ENCODE results near the gene GMCL2.

DNA sequence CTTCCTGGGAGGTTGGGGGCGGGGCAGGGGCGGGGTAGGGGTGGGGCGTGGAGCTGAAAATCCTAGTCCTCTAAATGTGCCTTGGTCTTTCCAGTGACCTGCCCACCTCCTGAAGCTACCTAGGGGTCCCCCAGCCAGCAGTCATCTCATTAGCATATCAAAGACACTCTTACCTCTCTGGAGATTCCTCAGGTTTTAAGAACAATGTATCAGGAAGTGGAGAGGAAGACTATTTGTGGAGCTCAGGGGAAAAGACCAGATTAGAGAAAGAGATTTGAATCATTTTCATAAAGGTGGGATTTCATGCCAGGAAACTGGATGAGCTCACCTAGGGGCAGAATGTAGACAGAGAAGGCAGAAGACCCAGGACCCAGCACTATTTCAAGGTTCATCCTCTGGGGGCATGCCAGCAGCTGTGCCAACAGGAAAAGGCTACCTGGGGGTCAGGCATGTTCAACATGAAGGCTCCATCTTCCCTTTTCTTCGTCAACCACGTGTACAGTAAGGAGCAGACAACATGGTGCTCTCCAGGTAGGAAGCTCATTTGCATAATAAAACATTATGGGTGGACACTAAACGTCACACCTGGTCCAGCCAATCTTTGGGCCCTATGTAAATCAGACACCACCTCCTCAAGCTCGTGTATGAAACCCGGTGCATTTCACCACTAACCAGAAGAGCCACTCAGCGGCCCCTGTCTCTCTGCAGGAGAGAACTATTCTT is 6.9 kb downstream of the GMCL2 start:
- TF ChIP-seq POLR2A (IDR thresholded peaks at IDR 0.05): no peak
- TF ChIP-seq, protein P1, sequence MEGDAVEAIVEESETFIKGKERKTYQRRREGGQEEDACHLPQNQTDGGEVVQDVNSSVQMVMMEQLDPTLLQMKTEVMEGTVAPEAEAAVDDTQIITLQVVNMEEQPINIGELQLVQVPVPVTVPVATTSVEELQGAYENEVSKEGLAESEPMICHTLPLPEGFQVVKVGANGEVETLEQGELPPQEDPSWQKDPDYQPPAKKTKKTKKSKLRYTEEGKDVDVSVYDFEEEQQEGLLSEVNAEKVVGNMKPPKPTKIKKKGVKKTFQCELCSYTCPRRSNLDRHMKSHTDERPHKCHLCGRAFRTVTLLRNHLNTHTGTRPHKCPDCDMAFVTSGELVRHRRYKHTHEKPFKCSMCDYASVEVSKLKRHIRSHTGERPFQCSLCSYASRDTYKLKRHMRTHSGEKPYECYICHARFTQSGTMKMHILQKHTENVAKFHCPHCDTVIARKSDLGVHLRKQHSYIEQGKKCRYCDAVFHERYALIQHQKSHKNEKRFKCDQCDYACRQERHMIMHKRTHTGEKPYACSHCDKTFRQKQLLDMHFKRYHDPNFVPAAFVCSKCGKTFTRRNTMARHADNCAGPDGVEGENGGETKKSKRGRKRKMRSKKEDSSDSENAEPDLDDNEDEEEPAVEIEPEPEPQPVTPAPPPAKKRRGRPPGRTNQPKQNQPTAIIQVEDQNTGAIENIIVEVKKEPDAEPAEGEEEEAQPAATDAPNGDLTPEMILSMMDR (IDR thresholded peaks at IDR 0.05): no peak
